HUES64 (cell line): Measurements from ENCODE around the gene PFN1.
A peak's percentile ranks its signal among the peaks of the same experiment; 100 is the strongest.

Source experiments
- H3K27ac ChIP-seq: 2 replicates; pipeline ENCODE4 v1.7.0; 2013; ENCODE audit warnings: low read depth, low read length, inconsistent platforms
- H3K27me3 ChIP-seq: 2 replicates; pipeline ENCODE4 v1.6.1; 2013; ENCODE audit warnings: mild to moderate bottlenecking, low read length; ENCODE audit not compliant: insufficient read depth
- H3K36me3 ChIP-seq: 2 replicates; pipeline ENCODE4 v1.6.1; 2013; ENCODE audit warnings: mild to moderate bottlenecking, low read length; ENCODE audit not compliant: insufficient read depth
- H3K4me1 ChIP-seq: 2 replicates; pipeline ENCODE4 v1.6.1; 2013; ENCODE audit warnings: mild to moderate bottlenecking, low read length, moderate library complexity; ENCODE audit not compliant: insufficient read depth
- H3K4me3 ChIP-seq: 2 replicates; pipeline ENCODE4 v1.5.1; 2013; ENCODE audit warnings: mild to moderate bottlenecking, low read length, moderate library complexity
- H3K9ac ChIP-seq: 2 replicates; pipeline ENCODE4 v1.6.1; 2013; ENCODE audit warnings: mild to moderate bottlenecking, low read depth, low read length
- H3K9me3 ChIP-seq: 2 replicates; pipeline ENCODE4 v1.6.1; 2013; ENCODE audit warnings: low read depth, low read length; ENCODE audit not compliant: insufficient read depth
- WGBS: fragments of 150-250, 120-280 bp; methylation state at CpG from one replicate; pipeline ENCODE4 v1.1.7; 2013; ENCODE audit warnings: missing lambda C conversion rate; 5-methylcytosine and 5-hydroxymethylcytosine counted together

Gene PFN1

DNA sequence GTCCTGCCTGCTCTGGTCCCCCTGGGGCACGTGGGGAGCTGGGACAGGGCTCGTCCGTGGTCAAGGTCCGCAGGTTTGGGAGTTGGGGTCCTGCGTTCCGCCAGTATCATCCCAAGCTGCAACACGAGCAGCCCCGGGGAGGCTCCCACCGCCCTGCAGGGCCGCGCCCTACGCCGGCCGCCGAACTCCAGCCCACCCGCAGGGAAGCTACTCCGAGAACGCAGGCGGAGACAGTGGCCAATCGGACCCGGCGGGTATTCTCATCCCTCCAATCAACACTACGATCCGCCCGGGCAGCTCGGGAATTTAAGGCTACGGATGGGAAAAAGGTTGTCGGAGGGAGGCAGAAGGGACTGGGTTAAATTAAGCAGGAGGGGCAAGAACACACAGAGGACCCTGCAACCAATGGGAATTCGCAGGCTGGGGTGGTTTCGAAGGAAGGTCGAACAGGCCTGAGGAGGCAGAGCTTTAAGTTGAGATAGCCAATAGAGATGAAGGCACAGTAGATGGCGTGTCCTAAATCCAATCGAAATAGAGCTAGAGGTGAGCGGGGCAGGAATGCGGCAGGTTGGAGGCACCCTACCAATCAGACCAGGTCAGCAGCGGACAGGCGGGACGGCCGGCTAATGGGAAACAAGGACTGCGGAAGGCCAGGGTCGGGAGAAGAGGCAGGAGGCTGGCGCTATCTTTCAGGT lies 18.7 kb upstream of the PFN1 start:
- 1% methylated on average over 42 of the region's 42 CpGs for WGBS
- Histone ChIP-seq H3K4me3 (peak overlapping the region; percentile 73), H3K27ac (peak overlapping the region; percentile 95), H3K4me1 (peaks cover 11% of the 10 kb centered on the region; the same call in 1 of the 2 replicates), H3K36me3 (peaks cover 6% of the 10 kb centered on the region), H3K9ac (peak overlapping the region; percentile 88), H3K9me3 (no peaks in the 10 kb centered on the region), H3K27me3 (no peaks in the 10 kb centered on the region)

DNA sequence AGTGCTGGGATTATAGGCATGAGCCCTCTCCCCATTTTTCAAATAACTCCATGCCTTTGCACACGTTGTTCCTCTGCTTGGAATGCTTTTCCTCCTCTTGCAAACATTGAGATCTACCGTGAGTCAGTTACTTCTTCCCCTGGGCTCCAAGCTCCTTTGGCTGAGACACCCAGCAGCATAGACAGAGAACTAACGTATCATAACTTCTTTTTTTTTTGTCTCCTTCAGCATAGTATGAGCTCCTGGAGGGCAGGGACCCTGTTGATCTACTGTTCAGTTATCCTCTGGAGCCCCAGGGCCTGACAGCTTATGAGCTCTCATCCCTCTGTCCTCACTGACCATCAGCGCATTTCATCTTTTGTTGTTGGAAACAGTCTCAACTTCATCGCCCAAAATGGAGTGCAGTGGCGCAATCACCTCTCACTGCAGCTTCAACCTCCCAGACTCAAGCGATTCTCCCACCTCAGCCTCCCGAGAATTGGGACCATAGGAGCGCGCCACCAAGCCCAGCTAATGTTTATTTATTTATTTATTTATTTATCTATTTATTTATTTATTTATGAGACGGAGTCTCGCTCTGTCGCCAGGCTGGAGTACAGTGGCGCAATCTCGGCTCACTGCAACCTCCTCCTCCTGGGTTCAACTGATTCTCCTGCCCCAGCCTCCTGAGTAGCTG lies 17.1 kb upstream of the PFN1 start:
- H3K27ac ChIP-seq = no peak overlapping the region
- no peak overlapping the region for H3K4me3 ChIP-seq
- H3K27me3 ChIP-seq = no peaks in the 10 kb centered on the region

DNA sequence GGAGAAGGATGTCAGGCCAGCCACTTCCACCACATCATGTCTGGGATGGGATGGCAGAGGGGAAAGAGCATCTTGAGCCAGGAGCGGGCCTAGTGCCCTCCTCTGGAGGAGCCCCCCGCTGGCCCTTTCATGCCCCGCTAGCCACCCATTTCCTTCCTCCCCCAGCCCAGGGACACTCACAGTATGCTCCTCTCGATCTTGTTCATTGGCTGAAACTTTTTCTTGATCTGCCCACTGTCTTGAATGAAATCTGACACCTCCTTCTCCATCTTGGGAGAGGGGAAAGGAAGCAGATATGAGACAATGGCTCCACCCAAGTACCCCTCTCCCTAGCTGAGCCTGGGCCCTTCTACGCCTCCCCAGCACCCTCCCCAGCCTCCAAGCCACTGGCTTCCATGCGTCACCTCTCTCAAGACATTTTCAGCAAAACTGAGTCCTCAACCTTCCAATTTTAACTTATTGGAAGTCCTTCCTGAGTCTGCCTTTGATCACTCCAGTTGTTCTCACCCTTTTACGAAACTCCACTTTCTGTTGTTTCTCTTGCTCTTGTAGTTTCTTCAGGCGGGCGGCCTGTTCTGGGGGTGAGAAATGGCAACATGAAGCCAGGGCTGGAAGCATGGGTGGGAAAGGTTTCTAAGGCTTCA lies 12.1 kb upstream of the PFN1 start:
- no peak overlapping the region for H3K4me3 ChIP-seq
- no peaks in the 10 kb centered on the region for H3K9me3 ChIP-seq
- H3K9ac ChIP-seq = no peak overlapping the region; the same call in 1 of the 2 replicates
- H3K27me3 ChIP-seq = no peaks in the 10 kb centered on the region
- H3K27ac ChIP-seq = 0 out of 2 replicates have a peak overlapping the region, but pooled peaks have one; percentile 9
- H3K4me1 ChIP-seq = peaks cover 8% of the 10 kb centered on the region; the same call in 1 of the 2 replicates
- peaks cover 24% of the 10 kb centered on the region for H3K36me3 ChIP-seq
- WGBS = 74% methylated on average over 9 of the region's 9 CpGs

More for the DNA sequence above, 17.1 kb upstream of the PFN1 start:
- H3K9ac ChIP-seq = no peak overlapping the region
- peaks cover 16% of the 10 kb centered on the region; the same call in 1 of the 2 replicates for H3K4me1 ChIP-seq
- 96% methylated on average over 13 of the region's 15 CpGs for WGBS
- H3K9me3 ChIP-seq = no peaks in the 10 kb centered on the region
- H3K36me3 ChIP-seq = peaks cover 12% of the 10 kb centered on the region; the same call in 1 of the 2 replicates

DNA sequence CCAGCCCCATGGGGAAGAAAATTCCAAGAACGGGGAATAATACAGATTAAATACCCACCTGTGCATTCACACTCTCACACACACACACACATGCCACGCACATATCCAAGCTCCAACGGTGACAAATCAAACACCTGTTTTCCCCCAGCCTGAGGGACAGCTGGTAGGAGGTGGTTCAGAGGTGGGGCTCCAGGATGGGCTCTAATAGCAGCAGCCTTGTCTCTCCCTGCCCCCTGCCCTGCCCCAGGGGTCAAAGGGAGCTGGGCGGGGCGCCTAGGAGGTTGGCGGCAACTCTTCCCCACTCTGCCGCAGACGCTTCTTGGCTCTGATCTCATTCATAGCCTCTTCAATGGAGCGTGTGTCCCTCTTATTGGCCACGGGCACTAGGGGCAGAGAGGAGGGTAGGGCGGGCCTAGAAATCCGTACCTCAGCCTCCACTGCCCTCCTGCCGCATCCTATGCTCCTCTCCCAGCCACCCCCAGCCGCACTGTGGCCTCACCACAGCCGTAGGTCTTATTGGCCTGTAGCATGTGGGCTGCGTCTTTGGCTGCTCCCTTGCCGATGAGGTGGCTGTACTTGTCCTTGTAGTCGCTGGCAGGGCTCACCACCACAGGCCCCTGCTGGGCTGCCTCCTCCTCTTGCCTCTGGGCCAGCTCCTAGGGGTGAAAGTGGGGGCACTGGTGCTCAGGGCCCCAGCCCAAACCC lies 11.1 kb upstream of the PFN1 start:
- no peak overlapping the region for H3K9ac ChIP-seq
- H3K9me3 ChIP-seq = no peaks in the 10 kb centered on the region
- peaks cover 8% of the 10 kb centered on the region; the same call in 1 of the 2 replicates for H3K4me1 ChIP-seq
- WGBS = 94% methylated on average over 18 of the region's 18 CpGs
- H3K27ac ChIP-seq = no peak overlapping the region
- peaks cover 20% of the 10 kb centered on the region for H3K36me3 ChIP-seq
- no peaks in the 10 kb centered on the region for H3K27me3 ChIP-seq
- no peak overlapping the region for H3K4me3 ChIP-seq

DNA sequence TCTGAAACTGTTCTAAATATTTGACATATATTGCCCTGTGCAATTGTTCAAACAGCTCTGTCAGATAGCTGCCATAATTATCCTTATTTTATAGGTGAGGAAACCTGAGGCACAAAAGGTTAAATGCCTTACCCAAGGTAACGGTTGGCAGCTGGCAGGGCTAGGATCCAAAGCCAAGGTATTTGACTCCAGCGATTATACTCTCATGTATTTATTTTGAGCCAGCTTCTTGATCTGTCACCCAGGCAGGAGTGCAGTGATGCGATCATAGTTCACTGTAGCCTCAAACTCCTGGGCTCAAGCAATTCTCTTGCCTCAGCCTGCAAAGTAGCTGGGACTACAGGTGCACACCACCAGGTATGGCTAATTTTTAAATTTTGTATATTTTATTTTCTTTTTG lies 9.8 kb upstream of the PFN1 start:
- no peaks in the 10 kb centered on the region for H3K27me3 ChIP-seq
- H3K36me3 ChIP-seq = peaks cover 20% of the 10 kb centered on the region
- no peak overlapping the region for H3K4me3 ChIP-seq
- H3K4me1 ChIP-seq = peaks cover 8% of the 10 kb centered on the region; the same call in 1 of the 2 replicates
- 97% methylated on average over 3 of the region's 3 CpGs for WGBS
- no peak overlapping the region for H3K27ac ChIP-seq
- no peak overlapping the region for H3K9ac ChIP-seq
- no peaks in the 10 kb centered on the region for H3K9me3 ChIP-seq

DNA sequence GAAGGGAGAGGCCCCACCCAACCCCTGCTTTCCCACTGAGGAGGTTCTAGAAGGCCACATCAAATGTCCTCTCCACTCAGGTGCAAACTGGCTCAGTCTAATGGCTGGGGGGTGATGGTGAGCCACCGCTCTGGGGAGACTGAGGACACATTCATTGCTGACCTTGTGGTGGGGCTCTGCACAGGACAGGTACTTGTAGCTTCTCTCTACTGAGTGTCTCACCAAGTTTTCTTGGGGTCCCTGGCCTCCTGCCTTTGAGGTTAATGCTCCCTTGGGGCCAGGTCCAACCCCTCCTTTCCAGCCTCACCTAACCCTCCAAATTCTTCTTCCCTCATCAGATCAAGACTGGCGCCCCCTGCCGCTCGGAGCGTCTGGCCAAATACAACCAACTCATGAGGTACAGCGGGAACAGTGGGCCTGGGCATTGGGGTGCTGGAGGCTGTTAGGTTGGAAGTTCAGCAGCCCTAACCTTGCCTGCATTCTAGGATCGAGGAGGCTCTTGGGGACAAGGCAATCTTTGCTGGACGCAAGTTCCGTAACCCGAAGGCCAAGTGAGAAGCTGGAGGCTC lies 8.2 kb upstream of the PFN1 start:
- H3K36me3 ChIP-seq = peaks cover 20% of the 10 kb centered on the region
- no peaks in the 10 kb centered on the region for H3K27me3 ChIP-seq
- WGBS = 81% methylated on average over 10 of the region's 10 CpGs
- no peaks in the 10 kb centered on the region for H3K9me3 ChIP-seq
- no peak overlapping the region for H3K27ac ChIP-seq
- H3K9ac ChIP-seq = no peak overlapping the region
- peaks cover 12% of the 10 kb centered on the region for H3K4me1 ChIP-seq
- H3K4me3 ChIP-seq = no peak overlapping the region

DNA sequence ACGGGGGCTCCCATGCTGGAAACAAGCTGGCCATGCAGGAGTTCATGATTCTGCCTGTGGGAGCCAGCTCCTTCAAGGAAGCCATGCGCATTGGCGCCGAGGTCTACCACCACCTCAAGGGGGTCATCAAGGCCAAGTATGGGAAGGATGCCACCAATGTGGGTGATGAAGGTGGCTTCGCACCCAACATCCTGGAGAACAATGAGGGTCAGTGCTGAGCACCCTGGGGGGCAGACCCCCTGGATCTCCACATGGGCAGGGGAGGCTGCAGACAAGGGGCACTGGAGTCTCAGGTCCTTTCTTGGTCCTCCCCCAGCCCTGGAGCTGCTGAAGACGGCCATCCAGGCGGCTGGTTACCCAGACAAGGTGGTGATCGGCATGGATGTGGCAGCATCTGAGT lies 6.8 kb upstream of the PFN1 start:
- Histone ChIP-seq H3K9me3 (no peaks in the 10 kb centered on the region), H3K27me3 (no peaks in the 10 kb centered on the region), H3K4me3 (no peak overlapping the region), H3K4me1 (peaks cover 13% of the 10 kb centered on the region), H3K36me3 (peaks cover 12% of the 10 kb centered on the region), H3K27ac (no peak overlapping the region), H3K9ac (no peak overlapping the region)
- 96% methylated on average over 8 of the region's 8 CpGs for WGBS

DNA sequence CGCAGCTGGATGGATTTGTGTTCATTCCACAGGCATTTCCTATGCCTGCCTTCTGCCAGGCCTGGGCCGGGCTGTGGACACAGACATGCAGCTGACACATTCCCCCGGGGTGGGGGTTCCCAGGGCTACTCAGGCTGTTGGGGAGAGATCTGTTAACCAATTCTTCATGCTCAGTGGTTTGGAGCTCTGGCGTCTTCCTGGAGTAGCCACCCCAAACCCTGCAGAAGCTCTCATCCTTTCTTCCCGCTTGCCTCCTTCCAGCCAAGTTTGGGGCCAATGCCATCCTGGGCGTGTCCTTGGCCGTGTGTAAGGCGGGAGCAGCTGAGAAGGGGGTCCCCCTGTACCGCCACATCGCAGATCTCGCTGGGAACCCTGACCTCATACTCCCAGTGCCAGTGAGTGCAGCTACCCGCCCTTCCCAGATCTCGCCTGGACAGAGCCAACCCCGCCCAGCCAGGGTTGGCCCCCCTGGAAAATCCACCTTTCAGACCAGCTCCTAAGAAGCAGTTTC lies 5.2 kb upstream of the PFN1 start:
- Histone ChIP-seq H3K4me3 (no peak overlapping the region), H3K36me3 (no peaks in the 10 kb centered on the region), H3K9ac (no peak overlapping the region), H3K9me3 (no peaks in the 10 kb centered on the region), H3K4me1 (peaks cover 13% of the 10 kb centered on the region), H3K27ac (no peak overlapping the region), H3K27me3 (no peaks in the 10 kb centered on the region)
- 90% methylated on average over 14 of the region's 14 CpGs for WGBS

DNA sequence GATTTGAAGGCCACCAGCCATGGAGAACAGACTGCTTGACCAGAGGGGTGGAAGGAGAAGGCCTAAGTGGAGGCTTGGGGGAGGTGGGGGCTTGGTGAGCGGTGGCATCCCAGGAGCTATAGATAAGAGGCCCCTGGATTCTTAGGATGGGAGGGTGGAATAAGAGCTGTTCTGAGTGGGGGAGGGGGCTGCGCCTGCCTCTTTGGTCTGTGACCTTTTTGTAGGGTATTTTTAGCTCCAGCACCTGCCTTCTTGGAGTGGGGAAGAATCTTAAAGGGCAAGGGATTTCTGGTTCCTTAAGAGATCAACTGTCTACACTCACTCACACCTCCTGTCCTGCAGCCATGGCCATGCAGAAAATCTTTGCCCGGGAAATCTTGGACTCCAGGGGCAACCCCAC lies 3.2 kb upstream of the PFN1 start:
- Histone ChIP-seq H3K27me3 (no peaks in the 10 kb centered on the region), H3K4me3 (peak overlapping the region; percentile 76), H3K9ac (no peak overlapping the region; the same call in 1 of the 2 replicates), H3K36me3 (peaks cover 10% of the 10 kb centered on the region), H3K9me3 (no peaks in the 10 kb centered on the region), H3K4me1 (peaks cover 16% of the 10 kb centered on the region), H3K27ac (no peak overlapping the region)
- WGBS = 63% methylated on average over 3 of the region's 3 CpGs

DNA sequence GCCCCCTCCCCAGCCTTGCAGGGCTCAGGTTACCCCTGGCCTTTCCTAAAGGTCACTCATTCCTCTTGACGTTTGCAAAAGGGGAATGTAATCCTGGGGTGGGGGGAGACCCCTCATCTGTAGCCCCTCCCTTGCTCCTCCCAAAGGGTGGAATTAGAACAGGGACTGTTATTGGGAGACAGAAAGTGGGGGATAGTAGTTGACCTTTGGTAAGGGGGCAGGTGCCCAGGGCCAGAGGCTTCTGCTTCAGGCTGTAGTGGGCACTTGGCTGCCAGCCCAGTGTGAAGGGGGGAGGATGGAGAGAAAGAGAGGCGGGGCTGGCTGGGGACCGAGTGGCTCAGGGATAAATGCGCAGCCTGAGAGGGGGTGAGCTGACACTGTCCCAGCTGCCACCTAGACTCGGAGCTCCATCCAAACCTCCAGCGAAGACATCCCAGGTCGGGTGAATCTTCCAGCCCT lies 2.4 kb upstream of the PFN1 start, which contains the start of gene ENO3:
Gene ENO3 (plus strand): TSS at position 374 of the 459 bp plus-strand sequence. CDS start 711 bp downstream, outside the sequence.
- H3K9ac ChIP-seq = peak within 1 kb of the TSS; percentile 90
- H3K4me3 ChIP-seq = peak within 1 kb of the TSS; percentile 76
- 31% methylated on average over 7 of the region's 7 CpGs for WGBS

More for the DNA sequence above, 2.4 kb upstream of the PFN1 start, which contains the start of gene ENO3:
- Histone ChIP-seq H3K27ac (peak within 1 kb of the TSS; percentile 100), H3K4me1 (peaks cover 22% of the 10 kb centered on the region), H3K36me3 (peaks cover 17% of the 10 kb centered on the region), H3K27me3 (no peaks in the 10 kb centered on the region), H3K9me3 (no peaks in the 10 kb centered on the region)
